Activated CD4-positive, alpha-beta T cell treated with anti-CD3 and anti-CD28 coated beads for 1 hour (primary cell): Measurements from ENCODE around the gene EIF5A.

Source experiments
- DNase-seq: peaks from one replicate; pipeline ENCODE4 v3.0.0-alpha.2; 2020

The EIF5A gene

DNA sequence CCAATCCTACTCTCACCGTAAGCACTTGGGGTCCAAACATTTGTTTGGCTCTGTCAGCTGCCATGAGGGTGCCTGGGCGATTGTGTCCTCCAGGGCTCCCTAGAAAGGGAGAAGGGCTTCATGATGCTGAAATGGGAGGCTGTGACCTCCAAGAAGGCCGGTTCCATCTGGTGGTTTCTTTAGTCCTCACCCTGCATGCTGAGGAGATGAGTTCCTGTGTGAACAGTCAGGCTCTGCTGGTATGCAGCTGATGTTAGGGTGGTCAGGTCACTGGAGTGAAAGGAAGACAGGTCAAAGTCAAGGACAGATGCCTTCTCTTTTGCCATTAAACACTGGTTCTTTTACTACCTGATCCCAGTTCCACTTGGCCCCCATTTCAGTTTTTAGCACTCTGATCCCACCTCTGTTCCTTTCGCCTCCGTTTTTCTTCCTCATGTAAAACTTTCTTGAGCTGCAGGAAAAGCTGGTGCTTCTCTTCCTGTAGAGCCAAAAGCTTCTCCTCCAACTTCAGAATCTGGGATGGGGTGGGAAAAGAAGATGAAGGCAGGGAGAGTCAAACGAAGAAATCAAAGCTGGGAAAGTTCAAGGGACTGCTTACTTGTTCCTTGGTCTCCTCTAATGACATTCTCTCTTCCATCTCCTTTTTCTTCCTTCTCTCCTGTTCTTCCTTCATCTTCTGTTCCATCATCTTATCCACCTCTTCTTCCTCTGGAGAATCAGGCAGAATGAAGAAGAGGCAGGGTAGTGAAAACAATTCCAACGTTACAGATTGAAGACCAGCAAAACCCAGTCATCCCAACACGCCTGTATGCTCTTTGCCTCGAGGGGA, 6.7 kb downstream of the EIF5A start:
- no peak for DNase-seq

DNA sequence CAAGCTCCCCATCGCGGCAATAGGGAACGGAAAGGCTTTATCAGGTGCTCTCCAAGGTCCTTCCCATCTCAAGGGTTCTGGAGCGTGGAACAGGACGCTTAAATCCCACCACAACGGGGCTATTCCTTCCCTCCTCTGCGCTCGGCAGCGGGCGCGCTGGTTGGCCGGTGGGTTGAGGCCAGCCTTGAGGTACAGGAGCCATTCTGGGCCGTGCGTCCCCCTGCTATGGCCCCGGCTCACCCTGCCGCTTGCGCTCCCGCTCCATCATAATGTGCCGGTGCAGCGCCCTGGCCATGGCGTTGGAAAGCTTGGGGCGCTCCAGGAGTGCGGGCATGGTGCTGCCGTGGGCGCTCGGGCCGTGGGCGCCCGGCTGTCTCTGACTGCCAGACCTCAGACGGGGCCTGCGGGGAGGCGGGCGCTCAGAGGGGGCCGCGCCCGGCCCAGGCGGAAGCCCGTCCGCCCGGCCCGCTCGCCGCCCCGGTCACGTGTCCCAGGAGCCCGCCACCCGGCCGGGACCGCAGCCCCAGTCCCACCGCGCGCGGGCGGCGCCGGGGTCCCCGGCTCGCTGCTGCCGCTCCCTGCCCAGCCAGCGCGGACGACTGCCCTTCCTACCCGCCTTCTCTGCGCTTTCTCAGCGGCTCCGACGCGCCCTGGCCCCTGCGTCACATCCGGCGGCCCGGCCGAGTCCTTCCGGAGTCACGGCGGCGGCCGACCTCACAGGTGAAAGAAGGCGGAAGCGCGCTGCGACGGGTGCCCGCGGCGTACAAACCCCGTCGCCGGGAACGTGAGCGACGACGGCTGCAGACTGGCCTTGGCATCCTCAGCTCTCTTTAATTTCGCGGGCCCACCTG, 7.5 kb downstream of the EIF5A start, which contains the start of gene GPS2:
Gene GPS2 (minus strand): TSS at position 642 of the 851 bp plus-strand sequence. CDS start 308 bp downstream, at position 334.
- DNase-seq, result peak; percentile 92

DNA sequence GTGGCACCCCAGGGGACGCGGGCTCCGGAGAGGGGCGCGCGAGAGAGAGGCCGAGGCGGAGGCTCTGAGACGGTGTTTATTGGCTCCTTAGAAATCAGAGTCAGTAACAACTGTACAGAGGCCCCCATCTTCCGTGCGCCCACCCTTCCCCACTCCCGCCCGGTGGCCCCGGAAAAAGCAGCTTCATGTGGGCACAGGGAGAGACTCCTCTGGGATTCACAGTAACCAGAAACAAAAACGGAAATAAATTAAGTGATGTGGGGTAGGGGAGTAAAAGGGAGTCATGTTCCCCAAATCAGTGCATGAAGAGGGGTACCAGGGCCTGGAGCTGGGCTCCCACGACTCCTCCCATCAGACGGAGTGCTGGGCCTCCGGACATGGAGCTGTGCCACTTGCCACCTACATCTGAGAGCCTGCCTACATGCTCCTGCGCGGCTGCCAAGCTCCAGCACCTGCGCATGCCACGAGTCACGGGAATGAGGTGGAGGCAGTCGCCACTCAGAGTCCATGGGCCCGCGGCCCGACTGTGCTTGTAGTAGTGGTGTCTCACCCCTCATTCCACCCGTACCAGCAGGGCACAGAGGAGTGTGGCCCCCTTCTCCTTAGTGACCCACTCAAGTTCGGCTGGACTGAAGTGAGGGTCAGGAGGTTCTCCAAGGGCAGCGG, 8.3 kb downstream of the EIF5A start:
- no peak for DNase-seq

DNA sequence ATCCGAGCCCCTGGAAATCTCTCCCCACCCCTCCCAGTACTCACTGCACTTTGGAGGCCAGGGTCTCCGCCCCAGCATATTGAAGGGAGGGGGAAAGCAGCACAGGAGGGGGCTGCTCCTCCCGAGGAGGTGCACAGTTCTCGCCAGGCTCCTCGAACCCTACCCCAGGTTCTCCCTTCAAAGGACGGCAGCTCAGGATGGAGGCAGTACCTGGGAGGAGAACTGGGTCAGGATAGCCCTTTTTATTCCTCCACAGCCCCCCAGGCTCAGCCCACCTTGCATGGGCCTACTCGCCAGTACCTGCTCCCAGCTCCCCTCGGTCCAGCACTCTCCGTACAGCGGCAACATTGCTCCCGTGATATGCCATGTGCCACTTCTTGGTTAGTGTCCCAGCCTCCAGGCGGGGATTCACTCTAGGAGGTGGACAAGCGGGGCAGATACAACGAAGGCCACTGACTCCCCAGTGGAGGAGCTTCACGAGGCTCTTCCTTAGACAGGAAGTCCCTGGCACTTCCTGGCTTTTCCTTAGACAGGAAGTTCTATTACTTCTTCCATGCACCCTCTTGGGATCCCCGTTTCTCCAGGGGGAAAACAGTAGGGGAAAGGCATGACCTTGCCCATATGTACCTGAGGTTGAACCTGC, 9.9 kb downstream of the EIF5A start:
- DNase-seq, result no peak

GRCh38 chr17:7318121-7318860, 10.9 kb downstream of the EIF5A start:
- no peak for DNase-seq

DNA sequence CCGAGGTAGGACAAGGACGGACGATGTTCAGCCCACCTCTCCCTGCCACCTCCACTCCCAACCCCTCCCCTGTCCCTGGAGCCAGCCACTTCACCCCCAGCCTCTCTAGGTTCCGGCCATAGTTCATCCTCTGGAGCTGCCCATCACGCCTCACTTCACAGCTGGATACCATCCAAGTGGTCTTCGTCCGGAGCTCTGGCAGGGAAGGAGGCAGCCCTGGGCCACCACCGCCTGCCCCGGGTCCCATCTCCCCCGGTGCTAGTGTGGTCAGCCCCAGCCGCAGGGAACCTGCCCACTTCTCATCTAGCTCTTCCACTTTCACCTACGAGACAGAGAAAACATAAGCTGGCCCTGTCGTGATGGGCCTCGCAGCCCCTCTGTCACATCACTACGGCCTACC, 14.0 kb downstream of the EIF5A start:
- DNase-seq, result no peak

GRCh38 chr17:7322520-7323194, 15.2 kb downstream of the EIF5A start:
- DNase-seq, result no peak

DNA sequence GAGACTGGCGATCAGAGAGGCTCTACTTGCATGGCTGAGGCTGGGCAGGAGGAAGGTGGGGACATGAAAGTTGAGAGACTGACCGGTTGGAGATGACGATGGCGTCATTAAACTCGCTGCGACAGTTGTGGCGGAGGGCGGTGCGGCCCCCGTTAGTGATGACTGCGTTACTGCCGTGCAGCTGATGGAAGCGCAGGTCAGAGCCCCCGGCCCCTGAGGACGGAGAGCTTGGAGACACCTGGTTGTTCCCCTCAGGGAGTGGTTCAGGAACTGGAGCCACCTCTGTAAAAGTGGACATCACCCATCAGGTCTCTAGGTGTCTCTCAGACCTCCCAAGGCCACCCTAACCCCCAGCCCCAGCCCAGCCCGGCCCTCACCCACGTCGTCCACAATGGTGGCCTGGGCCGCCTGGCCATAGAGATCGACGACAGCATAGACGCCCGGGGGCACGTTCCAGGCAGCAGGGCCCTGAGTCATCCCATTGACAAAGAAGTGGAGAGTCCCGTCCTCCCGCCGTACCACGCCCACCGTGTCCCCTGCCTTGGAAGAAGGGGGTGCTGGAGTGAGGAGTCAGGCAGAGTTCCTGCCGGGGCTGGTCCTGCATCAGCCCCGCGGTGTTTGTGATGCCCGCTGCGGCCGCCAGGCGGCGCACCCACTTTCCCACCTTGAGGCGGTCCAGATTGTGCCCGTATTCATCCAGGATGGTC, 16.5 kb downstream of the EIF5A start:
- peak; percentile 44 for DNase-seq

- DNase-seq, result no peak
Observed at GRCh38 chr17:7324438-7324779, 17.0 kb downstream of the EIF5A start.

DNA sequence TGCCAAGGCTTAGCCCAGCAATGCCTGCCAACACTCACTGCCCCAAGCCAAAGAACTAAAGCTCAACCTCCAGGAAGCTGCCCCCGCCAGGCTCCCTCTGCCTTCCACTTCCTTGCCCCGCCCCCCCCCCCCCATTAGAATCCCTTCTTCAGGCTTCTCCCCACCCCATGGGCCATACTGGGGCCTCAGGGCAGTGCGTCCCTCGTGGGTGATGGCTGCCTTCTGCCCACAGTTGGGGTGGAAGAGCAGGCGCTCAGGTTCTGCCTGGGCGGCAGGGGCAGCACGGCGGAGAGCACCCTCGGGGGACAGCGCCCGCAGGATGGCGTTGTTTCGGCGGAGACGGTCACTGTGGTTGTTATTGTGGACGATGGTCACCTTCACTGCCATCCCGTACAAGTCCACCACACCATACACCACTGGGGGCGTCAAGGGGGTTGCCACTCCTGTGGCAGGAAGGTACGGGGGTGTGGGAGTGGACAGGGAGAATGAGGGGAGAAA, 17.7 kb downstream of the EIF5A start:
- DNase-seq, result no peak

GRCh38 chr17:7326186-7326585, 18.8 kb downstream of the EIF5A start:
- DNase-seq, result no peak

GRCh38 chr17:7327056-7327455, 19.6 kb downstream of the EIF5A start:
- no peak for DNase-seq

GRCh38 chr17:7327501-7327900, 20.1 kb downstream of the EIF5A start:
- no peak for DNase-seq

DNA sequence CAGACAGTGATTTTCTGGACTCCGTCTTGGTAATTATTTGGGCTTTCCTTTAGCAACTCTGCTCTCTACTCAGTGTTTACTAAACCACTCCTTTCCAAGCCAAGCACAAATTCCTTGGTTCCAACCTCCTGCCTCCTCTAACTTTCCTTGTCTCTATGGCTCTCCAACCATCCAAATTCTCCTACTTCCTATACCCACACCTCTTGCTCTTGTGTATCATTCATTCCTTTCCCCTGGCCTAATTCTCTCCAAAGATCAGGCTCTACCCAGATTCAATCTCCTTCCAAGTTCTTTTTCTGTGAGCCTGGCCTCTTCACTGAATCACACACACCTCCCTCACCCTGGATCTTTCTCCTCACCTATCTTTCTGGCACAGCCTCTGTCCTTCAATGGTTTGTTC, 20.6 kb downstream of the EIF5A start:
- no peak for DNase-seq

GRCh38 chr17:7328840-7329373, 21.5 kb downstream of the EIF5A start, which contains the start of gene NEURL4:
TSS of gene NEURL4 (minus strand) at chr17:7329335. CDS start at chr17:7329312, 23 bp downstream.
- no peak for DNase-seq

DNA sequence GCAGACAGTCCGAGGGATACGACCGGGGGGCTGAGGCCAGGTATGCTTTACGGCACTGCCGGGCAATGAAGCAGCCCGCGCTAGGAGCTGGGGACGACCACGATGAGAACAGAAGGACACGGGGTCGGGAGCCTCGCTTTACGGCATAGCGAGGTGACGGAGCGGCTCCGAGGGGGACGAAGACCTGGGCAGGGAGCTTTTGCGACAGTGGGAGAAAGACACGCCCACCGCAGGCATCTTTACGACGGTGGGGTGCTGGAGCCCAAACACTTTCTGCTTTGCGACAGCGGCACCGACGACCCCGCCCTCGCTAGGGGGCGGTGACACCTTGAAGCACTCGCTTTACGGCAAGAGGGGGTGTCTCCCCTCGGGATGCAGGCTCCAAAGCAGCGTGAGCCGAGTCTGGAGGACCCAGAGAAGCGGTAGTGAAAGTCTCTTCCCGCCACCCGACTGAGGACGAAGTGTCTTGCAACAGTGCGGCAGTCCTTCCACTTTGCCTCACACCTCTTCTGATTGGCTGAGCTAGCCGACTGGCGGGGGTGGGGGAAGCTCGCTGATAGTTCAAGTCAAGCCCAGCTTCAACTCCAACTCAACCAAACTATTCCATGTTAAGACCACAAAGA, 22.1 kb downstream of the EIF5A start:
- DNase-seq, result peak; percentile 93

DNA sequence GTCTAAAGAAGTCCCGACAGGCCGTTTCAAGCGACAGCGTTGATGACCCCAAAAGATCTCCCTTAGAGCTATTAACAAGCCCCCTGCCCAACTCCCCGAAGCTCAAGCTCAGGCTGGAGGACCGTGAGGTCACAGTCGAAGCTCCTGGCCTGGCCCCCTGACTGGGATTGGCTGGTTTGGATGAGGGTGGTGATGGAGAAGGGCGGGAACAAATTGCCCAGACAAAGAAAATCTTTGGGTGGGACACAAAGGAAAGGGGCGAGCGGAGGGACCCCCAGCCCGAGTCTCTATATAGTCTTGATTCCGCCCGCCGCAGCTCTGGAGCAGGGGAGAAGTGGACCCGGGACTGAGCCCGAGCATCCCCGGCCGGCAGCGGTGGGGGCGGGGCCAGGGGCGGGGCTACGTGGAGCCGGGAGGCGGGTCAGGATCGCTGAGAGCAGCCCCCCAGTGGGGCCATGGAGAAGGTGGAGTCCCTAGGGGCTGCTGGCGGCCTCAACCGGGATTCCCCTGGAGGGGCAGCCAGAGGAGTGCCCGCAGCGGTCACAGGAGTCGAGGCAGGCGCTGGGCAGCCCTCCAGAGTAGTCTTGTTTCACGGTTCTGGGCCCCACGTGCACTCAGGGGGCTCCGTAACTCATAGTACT, 22.7 kb downstream of the EIF5A start:
- DNase-seq, result peak; percentile 56

GRCh38 chr17:7330638-7331015, 23.2 kb downstream of the EIF5A start:
- DNase-seq, result no peak

DNA sequence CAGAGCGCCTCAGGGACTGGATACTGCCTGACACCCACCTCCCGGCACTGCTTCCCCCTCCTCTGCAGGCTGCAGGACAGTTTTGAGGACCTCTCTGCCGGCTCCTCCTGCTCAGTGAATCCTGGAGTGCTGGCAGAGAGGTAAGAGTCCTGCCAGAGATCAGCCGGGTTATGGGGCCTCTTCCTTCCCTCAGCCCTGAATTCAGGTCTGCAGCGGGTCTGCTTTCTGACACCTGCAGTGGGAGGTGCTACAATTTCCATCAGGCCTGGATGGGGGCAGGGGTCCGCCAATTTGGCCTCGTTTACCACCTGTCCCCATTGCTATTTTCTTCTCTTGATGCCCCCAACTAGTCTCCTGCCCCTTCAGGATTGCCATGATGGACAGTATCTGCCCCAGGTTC, 24.7 kb downstream of the EIF5A start:
- DNase-seq, result no peak
